Measurements from ENCODE around the gene HTT.

GRCh38 chr4:3253808-3254207 lies 179.3 kb downstream of the HTT start:
- TF ChIP-seq CTCF (IDR thresholded peaks at IDR 0.05) = no peak
- TF ChIP-seq POLR2AphosphoS5 (IDR thresholded peaks at IDR 0.05) = no peak
